Measurements from ENCODE around the gene CLCN7. TPM values are rescaled to one million over a fixed set of nuclear protein-coding genes. Genes with fewer than 3 reads are reported as not detected.

Gene CLCN7
- total RNA-seq, 4 donors from 2014 or later, result 21.5 to 145 (median 57.2) TPM

DNA sequence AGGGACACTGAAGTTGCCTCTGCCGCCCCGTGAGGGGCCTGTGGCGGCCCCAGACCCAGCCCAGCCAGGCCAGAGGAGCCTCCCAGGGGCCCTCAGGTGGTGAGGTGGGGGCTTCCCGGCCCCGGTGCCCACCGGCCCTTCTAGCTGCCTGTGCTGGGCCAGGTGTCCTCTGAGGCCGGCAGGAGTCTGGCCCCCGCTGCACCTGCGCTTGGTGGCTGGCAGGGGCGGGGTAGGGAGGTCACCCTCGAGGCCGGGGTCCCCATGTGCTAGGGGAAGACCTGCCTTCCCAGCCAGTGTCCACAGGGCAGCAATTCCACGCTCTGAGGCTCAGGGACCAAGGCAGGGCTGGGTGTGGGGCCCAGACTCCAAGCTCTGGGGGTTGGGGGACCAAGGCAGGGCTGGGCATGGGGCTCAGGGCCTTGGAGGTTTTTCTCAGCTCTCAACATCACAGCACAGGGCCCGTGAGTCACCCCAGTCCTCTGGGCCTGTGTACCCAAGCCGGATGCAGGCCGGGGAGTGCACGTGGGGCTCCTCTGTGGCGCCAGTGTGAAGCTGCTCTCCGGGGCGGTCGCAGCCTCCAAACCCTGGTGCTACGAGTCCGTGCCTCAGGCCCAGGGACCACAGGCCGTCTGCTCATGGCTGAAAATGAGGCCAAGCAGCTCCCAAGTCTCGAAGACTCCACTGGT, 29.2 kb downstream of the CLCN7 start:
- intact Hi-C loops (cut with DNase I; ENCODE audit: low total_unique reads), result no loop called here
- no peaks in the 10 kb centered on the region for H3K36me3 ChIP-seq
- H3K9me3 ChIP-seq, result no peaks in the 10 kb centered on the region
- no peak overlapping the region for H3K27ac ChIP-seq
- DNase-seq, result no peak
- TF ChIP-seq, protein P1, sequence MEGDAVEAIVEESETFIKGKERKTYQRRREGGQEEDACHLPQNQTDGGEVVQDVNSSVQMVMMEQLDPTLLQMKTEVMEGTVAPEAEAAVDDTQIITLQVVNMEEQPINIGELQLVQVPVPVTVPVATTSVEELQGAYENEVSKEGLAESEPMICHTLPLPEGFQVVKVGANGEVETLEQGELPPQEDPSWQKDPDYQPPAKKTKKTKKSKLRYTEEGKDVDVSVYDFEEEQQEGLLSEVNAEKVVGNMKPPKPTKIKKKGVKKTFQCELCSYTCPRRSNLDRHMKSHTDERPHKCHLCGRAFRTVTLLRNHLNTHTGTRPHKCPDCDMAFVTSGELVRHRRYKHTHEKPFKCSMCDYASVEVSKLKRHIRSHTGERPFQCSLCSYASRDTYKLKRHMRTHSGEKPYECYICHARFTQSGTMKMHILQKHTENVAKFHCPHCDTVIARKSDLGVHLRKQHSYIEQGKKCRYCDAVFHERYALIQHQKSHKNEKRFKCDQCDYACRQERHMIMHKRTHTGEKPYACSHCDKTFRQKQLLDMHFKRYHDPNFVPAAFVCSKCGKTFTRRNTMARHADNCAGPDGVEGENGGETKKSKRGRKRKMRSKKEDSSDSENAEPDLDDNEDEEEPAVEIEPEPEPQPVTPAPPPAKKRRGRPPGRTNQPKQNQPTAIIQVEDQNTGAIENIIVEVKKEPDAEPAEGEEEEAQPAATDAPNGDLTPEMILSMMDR (IDR thresholded peaks at IDR 0.05), result no peak
- TF ChIP-seq POLR2A (IDR thresholded peaks at IDR 0.05), result no peak
- no peak overlapping the region for H3K4me3 ChIP-seq
- H3K4me1 ChIP-seq, result no peaks in the 10 kb centered on the region
- H3K27me3 ChIP-seq, result no peaks in the 10 kb centered on the region

- no peaks in the 10 kb centered on the region for H3K27me3 ChIP-seq
- no peak for DNase-seq
- H3K9me3 ChIP-seq, result no peaks in the 10 kb centered on the region
- no peak overlapping the region for H3K27ac ChIP-seq
- no peaks in the 10 kb centered on the region for H3K36me3 ChIP-seq
- no peaks in the 10 kb centered on the region for H3K4me1 ChIP-seq
- intact Hi-C loops (cut with DNase I; ENCODE audit: low total_unique reads), result no loop called here
- TF ChIP-seq, protein P1 (IDR thresholded peaks at IDR 0.05), result no peak
- no peak for TF ChIP-seq POLR2A (IDR thresholded peaks at IDR 0.05)
- no peak overlapping the region for H3K4me3 ChIP-seq
Measured at GRCh38 chr16:1444730-1445517, 29.9 kb downstream of the CLCN7 start.

DNA sequence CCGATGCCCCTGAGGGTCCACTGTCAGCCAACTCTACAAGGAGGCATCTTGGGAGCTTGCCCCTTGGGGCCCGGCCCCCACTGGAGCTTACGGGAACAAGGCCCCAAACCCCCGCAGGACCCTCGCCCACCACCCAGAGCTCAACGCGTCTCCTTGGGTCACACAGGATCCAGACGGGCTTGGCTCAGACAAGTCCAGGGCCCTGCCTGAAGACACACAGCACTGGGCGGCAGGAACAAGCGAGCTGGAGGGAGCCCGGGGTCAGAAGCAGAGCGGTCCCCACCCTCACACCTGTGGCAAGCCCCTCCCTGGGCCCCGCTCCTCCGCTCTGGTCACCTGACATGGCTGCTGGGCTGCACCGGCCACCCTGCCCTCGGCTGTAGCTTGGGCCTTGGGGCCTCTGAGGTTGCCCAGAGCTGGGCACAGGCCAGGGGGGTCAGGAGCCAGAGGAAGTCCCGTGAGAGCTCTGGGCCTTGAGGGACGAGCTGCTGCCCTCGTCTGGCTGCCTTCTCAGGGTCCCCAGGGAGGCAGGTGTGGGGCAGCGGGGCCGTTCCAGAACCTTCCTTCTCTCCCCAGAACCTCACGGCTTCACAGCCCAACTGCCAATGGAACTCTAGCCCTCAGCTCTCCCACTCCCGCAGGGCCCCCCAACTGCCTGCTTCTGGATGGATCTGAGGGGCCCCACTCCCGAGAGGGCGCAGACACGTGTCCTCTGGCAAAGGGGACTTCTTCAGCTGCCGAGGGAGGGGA, 30.7 kb downstream of the CLCN7 start, which contains the start of gene CCDC154:
Gene CCDC154 (minus strand): TSS at position 577 of the 750 bp plus-strand sequence. CDS start 234 bp downstream, at position 343.
- Histone ChIP-seq H3K4me1 (no peaks in the 10 kb centered on the region), H3K36me3 (no peaks in the 10 kb centered on the region), H3K27ac (no peak within 1 kb of the TSS), H3K9me3 (no peaks in the 10 kb centered on the region), H3K4me3 (no peak within 1 kb of the TSS), H3K27me3 (no peaks in the 10 kb centered on the region)
- no peak for DNase-seq
- no peak for TF ChIP-seq POLR2A (IDR thresholded peaks at IDR 0.05)
- TF ChIP-seq, protein P1 (IDR thresholded peaks at IDR 0.05), result no peak
- intact Hi-C loops (cut with DNase I; ENCODE audit: low total_unique reads), result no loop called here

DNA sequence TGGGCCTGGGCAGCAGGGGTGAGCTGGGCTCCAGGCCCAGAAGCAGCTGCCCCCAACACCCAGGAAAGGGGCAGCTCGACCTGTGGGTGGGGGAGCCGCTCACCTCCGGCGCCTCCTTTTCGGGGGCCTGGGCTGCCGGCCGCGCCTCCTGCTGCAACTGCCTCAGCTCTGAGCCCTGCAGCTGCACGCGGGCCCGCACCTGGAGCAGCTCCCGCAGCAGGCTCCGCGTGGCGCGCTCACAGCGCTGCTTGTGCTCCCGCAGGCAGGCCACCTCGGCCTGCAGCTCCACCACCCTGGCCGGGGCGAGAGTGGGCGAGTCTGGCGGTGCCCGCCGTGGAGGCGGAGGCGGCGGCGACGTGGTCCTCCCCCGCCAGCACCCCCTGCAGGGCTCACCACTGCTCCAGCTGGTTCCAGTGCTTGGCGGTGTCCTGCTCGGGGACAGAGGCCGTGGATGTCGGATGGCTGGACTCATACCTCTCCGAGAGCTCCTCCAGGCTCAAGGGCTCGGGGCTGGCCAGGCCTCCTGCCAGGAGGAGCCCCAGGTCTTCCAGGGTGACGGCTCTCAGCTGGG, 31.3 kb downstream of the CLCN7 start:
- Histone ChIP-seq H3K9me3 (no peaks in the 10 kb centered on the region), H3K27ac (no peak overlapping the region), H3K4me3 (no peak overlapping the region), H3K4me1 (no peaks in the 10 kb centered on the region), H3K27me3 (no peaks in the 10 kb centered on the region), H3K36me3 (no peaks in the 10 kb centered on the region)
- TF ChIP-seq, protein P1 (IDR thresholded peaks at IDR 0.05), result no peak
- no peak for TF ChIP-seq POLR2A (IDR thresholded peaks at IDR 0.05)
- DNase-seq, result no peak
- intact Hi-C loops (cut with DNase I; ENCODE audit: low total_unique reads), result no loop called here

Data from uterus (tissue), 4 donors.